DMS114 treated with DMSO at 0.1 percent for 48 hours (cell line): Measurements from ENCODE around the gene LRMDA.
A peak's percentile ranks its signal among the peaks of the same experiment; 100 is the strongest.

Experiments
- DNase-seq: peaks from one replicate; lab custom pipeline; 2025; ENCODE audit not compliant: unreplicated experiment; lab: John Stamatoyannopoulos, UW

LRMDA gene

DNA sequence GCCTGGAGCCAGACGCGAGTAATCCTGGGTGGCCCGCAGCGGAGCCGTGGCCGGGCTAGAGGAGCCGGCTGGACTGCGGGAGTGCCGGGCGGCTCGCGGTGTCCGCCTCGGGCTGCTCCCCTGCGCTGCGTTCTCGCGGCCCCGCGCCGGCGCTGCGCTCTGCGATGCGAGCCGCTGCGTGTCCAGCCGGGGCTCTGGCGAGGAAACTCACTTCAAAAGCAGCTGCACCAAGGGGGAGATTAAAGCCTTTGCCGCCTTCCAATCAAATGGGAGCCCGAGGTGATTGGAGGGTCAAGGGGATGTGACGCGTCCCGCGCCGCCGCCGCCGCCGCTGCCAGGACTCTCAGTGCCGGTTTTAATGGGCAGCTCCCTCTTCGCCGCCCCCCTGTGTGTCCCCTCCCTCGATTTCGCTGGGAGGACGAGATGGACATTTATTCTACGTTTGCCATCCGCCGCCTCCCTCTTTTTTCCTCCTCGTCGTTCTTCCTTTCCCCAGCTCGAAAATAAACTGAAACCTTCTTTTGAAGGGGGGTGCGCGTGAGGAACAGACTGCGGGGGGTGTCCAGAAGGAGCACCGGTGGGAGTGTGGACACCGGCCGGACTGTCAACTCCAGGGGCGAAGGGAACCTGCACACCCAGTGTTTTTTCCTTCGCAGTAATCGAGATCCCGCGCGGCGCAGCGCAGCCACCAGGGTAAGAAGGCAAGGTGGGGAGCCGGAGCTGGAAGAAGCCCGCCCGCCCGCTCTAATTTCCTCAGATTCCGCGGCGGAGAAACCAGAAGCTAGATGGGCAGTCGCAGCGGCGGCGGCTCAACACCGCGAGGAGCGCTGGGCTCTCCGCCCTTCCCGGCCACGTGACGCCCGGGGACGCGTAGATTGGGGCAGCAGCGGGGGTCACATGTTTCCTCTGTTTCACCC is 29.6 kb upstream of the LRMDA start, which contains the start of gene ZNF503:
Gene ZNF503 (minus strand): TSS at position 196 of the 917 bp plus-strand sequence. CDS start 345 bp downstream, outside the sequence.
- DNase-seq: peak; percentile 97

DNA sequence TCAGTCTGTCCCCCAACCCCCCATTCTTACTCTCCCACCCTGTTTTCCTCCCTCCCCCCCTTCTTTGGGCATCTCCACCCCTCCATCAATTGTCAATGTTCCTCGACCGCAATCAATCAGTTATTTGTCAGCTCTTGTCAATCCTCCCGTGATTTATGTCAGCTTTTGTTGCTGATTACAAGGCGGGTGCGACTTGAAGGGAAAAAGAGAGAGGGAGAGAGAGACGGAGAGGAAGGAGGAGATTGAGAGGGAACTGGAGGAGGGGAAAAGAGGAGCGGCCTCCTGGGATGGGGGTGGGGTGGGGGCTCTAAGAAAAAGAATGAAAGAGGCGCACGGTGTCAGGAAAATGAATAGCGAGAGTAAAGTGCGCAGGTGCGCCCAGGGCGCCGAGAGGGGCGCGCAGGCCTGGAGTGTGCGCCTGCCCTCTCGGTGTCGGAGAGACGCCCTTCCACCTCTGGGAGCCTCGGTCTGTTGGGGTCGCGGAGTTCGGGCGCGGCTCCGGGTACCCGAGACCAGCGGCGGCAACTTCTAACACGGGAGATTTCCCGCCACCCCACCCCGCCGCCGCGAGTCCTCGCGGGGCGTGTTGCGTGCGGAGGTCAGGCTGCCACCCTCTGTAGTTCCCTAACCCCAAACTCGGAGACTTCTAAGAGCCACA is 28.8 kb upstream of the LRMDA start:
- DNase-seq: peak; percentile 78

DNA sequence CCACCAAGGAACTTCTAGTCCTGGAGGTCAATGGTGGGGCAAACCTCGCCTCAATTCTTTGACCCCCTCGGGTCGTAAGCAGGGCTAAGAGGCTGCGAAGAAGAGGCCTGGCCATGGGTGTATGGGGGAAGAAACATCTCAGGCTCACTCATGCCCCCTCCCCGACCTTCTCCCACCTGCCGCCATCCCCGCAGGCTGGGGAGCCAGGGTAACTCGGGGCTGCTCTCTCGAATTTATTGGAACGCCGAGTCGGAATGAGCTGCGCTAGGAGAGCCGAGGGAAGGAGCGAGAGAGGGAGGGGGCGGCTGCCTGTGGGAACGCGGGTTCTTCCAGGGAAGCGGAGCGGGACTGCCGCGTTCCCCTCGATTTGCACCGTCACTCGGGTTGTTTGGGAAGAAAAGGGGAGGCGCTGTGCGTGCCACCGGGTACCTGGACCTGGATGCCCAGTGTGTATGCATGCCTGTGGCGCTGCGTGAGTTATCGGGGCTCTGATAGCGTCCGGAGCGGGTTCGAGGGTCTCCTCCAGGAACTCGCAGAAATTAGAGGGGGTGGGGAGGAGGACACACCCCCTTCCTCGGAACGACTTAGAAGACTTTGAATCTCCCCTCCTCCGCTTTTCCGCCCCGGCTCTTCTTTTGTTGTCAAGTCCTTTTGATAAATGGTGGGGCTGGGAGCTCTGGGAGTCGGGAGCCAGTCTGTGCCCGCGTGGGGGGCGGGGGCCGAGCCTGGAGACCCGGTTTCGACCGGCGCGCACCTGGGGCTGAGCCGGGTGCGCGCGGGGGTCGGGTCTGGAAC is 28.1 kb upstream of the LRMDA start:
- peak; percentile 62 for DNase-seq

DNA sequence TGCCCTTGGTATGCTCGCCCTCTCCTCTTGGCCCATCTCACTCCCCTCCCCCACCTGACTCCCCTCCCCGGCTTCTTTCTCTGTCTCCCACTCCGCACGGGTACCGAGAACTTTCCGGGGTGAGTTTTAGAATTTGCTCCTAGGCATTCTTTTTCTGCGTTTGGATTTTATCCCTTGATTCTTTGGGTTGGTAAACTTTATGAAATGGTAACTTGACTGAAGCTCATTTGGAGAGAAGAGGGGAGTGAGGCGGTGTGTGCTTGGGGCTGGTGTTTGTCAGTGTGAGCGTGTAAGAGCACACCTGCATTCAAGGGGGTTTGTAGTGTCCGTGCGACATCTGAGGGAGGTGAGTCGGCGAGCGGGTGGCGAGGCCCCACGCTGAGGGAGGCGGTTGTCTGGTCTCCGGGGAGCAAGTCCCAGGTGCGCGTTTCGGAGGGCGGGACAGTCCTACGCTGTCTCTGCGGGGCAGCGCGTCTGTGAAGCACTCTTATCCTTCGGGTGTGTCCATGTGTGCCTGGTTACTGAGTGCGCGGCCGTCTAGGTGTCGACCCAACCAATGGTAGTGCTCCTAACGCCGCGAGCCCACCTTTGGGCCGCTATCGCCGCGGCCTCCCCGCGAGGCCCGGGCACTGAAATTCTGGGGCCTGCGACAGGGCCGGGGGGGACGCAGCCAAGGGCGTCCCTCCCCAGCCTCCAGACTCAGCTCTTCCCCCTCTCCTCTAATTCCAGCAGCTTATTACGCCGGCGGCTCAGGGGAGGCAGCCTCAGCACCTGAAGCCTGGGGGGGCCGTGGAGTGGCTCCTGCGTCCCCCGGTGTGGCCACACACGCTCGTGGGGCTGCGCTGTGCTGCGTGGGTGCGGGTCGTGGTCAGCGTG is 27.2 kb upstream of the LRMDA start:
- DNase-seq: peak; percentile 62

DNA sequence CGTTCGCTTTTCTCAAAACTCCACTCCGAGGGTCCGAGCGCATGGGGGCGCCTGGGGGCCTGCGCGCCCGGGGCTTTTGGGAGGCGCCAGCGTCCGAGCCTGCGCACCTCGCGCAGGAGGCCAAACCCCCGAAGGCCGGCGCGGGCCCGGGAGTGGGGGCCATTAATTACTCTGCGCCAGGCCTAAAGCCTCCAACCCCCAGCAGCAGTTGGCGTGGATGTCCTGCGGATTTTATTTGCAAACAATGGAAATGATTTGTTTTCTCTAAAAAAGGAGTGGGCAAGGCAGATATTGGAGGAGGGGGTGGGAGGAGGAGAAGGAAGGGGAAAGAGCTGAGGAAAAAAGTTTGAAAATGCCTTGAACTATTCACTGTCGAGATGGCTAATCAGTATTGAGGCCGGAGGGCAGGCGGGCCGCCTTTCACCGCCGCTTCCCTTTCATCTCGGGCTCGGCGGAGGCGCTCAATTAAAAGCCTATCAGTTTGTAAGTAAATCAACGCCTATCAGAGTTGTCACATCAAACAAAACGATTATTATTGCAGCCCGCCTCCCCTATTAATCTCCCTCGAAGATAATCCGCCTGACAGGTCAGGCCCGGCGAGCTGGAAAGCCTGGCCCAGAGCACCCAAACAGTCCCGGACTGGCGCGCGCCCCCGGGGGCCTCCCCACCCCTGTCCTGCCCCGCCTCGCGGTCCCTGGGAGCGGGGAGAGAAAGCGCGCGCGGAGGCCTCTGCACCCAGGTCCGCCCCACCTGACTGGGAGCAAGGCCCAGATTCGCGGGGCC is 26.4 kb upstream of the LRMDA start:
- DNase-seq: no peak

DNA sequence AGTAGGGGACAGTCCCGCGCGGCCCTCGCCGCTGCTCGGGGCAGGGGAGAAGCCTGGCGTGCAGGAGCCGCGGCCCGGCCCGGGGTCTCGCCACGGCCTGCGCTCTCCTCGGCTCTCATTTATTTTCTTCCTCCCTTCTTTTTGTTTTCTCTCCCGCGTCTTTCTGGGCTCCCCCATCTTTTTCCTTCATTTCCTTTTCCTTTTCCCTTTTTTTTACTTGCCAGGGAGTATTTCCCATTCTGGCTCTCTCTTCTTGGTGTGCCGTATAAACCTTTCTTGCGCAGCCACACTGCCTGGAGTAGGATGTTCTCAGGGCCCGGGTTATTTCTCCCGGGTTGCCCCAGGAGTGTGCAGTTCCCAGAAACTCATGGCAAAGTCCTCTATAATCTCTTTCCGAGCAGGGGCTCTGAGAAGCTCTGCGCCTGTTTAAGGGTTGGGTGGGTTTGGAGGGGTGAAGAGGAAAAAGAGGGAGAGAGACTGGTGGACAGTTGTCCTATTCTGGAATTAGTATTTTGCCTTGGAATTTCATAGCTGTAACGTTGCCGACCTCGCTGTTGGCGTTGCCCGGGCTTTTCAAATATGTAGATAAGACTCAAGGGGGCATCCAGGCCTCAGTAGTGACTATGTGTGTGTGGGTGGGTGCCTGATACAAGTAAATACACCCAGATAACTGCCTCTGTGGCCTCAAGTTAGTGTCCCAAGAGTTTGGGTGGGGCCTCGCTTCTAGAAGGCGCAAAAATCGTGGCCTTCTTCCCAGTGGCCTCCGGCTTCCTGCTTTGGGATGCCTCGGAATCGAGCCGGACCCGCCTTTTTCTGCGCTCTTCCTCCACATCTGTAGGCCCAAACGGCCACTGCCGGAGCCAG is 25.6 kb upstream of the LRMDA start:
- no peak for DNase-seq

DNA sequence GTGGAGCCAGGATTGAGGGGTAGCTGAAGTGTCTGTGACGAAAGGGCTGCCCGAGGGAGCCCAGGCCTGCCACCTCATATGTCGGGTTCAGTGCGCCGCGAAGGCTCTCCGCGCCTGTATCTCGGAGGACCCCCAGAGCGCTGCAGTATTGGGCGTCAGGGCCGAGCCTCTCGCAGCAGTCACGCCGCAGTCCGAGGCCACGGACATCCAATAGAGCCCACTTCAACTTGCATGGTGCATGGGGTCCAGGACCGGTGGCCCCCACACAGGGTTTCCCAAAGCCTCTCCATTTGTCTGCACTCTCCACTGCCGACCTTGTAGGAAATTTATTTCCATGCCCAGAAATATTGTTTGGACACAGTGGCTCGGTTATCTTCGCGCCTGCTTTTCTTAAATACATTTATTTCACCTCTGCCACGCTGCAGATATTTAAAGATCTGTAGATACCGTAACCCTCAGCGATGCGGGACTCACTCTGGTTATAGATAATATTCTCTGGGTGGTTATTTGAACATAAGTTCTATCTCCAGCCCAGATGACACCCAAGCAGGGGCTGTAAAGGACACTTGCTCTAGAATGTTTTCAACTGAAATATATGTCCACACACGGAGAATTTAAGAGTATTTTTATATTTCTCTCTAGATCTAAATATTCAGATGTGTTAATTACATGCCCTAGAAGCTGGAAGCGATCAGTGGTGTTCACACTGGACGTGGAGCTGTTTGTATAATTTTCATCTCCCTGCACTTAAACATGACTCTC is 24.8 kb upstream of the LRMDA start:
- no peak for DNase-seq

DNA sequence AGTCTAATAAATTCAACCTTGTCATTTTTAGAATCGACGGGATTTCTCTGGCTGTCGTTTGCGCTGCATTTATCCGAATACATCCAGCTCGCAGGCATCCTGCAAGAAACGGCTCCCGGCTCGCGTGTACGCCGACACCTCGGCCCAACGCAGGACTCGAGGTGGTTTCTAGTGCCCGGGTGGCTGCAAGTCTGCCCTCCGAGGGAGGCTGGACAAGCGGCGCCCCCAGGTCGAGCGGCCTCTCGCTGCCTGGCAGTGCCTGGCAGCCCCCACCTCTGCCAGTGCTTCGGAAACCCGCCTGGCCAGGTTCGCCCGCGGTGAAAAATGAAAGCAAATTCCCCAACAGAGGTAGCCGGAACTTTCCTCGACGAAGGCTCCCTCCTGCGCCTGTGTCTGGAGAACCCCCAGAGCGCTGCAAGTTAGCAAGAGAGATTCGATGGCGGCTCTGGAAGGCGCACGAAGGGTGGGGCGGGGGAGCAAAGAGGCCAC is 24.2 kb upstream of the LRMDA start:
- peak; percentile 42 for DNase-seq

DNA sequence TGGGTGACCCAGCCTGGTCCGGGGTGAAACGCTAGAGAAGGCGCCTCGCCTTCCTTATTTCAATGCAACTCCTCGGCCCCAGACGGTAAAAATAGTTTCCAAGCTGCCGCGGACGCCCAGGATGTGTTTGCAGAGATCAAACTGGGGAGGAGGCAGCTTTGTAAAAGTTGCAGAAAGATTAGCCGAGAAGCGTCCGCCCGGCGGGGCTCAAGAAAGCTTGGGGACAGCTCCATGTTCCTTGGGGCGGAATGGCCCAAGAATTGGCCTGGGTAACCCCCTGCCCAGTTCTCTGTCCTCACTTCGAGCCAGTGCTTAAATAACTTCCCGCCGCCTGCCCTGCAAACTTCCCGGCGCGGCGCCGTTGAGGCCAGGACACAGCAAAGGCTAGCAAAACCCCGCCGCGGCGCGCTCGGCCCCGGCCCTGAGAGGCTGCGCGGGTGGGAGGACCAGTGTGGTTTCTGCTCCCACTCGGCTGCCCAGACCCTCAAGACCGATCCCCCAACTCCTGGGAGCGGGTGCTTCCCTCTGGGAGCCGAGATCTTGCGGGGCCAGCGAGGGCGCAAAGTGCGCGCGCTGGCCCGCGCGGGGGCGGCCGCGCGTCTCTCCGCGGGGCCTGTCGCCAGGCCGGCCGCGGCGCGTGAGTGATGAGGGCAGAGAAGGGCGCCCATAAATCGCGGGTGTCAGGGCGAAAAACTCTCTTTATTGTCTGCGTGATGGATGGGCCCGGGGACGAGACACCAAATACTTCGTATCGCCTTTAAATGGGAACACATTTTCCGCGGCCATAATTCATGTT is 23.5 kb upstream of the LRMDA start:
- peak; percentile 42 for DNase-seq

DNA sequence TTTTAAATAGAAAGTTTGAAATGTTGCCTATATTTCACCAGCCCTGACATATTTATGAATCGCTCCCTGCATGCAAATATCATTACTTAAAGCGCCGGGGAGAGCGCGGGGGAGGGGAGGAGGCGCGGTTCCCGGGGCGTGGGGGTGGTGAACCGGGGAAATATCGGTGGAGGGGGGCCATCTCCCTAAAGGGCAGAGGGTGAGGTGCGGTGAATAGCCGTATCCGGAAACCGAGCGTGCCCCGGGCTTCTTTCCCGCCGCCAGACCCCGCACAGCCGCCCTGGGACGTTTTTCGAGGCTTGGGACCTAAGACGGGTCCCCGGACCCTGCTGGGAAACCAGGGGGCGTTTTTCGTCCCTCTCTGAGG is 22.9 kb upstream of the LRMDA start:
- no peak for DNase-seq

DNA sequence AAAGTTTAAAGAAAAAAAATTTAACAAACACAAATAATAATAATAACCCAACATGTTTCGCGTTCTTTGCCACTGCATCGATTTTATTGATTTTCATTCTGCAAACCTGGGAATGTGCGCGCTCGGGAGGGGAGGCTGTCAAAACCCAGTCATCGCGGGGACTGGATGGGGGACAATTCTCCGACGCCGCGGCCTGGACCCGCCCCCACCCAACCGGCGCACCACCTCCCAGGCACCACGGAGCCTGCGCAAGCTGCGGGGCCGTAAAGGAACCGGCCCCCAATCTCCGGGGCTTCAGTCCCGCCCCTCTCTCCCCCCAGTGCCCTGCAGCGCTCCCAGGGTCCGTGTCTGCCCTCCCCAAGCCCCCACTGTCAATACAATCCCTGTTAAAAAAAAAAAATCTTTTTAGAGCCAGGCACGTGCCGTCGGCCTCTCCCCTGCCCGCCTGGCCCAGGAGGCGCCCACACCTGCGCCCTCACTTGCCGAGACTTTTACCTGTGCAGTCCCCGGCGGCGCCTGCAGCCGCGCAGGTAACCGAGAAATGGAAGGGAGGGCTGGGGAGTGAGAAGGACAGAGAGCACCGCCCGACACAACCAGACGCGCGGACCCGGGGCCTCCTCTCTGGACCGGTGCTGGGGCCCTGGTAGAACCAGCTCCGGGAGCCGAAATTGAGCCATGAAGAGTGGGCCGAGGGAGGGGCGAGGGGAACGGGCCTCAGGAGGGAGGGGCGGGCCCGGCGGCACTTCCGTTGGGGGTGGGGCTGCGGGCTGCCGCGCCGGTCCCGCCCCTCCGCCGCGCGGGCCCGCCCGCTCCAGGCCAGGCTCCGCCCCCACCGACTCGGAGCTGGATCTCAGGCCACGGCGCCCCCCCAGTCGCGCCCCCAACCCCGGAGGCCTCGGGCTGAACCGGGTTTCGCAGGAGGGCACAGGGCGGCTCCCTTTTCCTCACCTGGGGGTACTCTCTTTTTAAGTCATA is 22.2 kb upstream of the LRMDA start:
- peak; percentile 66 for DNase-seq

DNA sequence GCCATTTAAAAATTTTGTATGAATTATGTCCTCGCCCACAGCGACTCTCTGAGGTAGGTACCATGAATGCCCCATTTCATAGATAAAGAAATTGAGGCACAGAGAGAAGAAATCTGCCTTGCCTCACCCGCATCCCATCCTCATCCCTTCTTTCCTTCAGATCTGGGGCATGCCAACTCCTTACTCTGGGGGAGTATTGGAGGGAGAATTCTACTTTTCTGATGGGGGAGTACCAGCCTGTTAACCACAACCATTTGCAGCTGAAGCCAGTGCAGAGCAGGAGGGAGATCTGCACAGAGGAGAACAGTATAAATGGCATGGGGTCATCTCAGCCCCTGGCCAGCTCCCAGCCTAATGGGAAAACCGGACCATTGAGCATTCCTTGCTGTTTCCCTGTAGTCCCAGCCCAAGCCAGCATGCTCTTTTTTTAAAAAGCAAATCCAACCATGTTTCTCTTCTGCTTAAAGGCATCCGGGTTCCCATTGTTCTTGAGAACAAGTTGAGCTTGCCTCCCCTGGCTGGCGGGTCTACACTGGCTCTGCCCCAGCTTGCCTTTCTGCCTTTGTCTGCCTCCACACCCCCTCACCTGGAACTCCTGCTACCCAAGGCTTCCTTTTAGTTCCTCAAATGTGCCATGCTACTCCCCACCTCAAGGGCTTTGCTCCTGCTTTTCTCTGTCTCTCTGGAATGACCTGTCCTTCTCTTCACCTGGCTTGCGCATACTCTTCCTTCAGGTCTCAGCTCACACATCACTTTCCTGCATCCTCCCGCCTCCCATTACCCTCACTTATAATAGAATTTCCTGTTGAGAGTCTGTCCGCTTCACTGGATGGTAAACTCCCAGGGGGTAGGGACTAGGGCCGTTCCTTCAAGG is 21.1 kb upstream of the LRMDA start:
- DNase-seq: no peak

DNA sequence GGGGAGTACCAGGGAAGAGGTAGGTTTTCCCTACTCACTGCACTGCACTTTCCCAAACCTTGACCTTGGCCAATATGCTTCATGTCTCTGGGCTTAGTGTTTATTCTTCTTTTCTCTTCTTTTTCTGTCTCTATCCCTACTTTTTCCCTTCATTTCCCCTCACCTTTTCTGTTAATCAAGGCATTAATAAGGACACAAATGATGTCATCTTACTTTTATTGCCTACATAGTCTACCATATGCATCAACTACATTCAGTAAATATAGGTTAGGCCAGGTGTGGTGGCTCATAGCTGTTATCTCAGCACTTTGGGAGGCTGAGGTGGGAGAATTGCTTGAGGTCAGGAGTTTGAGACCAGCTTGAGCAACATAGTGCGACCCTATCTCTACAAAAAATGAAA is 16.9 kb upstream of the LRMDA start:
- no peak for DNase-seq

DNA sequence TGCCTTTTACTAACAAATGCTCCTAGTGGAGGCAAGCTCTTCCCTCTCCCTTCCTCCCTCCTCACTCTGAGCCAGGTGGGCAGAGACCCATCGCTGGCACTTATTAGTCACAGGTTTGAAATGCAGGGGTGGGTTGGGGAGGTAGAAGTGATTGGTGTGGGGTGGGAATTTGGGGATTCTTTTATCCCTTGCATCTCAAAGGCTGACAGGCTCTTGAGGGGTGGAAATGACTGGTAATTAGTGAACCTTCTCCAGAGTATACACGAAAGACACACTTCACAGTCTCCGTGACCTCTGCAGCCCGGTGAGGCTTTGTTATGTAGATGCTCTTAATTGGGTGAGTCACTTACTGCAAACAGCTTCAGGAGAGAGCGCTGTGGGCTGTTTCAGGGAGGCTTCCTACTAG is 13.9 kb upstream of the LRMDA start:
- no peak for DNase-seq

DNA sequence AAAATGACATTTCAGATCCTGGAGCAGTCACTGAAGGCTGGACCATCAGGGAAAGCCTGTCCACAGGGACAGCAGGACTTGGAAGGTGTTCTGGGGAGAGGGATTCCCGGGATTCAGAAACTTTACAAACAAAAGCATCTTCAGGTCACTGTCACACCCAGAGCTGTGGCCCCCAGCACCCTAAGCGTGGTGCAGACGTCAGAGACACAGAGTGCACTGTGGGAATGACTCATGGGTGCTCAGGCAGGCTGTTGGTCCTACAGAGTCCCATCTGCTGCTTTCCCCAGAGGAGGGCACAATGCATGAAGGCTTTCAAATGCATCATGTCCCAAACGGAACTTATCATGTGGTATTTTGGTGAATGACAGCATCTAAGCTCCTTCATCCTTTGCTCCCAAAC is 13.1 kb upstream of the LRMDA start:
- DNase-seq: no peak
